ENCODE data around the gene HTR3A. TPM values are rescaled to one million over a fixed set of nuclear protein-coding genes. Genes with fewer than 3 reads are reported as not detected.

Gene HTR3A
- polyA plus RNA-seq, 4 donors: 0.06 to 5.7 TPM; not detected in 2

Other genes with a start within 250 kb of the HTR3A start
- 10 to 100 TPM in 1 of 4 donors, 1 to 10 TPM in 3; 6.2 to 15.1 (median 8.8) TPM for gene ZW10, start 201.4 kb upstream of the HTR3A start, polyA plus RNA-seq
- gene CLDN25, start 195.3 kb upstream of the HTR3A start, polyA plus RNA-seq: not detected
- gene USP28, start 99.5 kb upstream of the HTR3A start, polyA plus RNA-seq: 10 to 100 TPM in 1 of 4 donors, 1 to 10 TPM in 3; 5.1 to 28.9 (median 8.3) TPM
- gene HTR3B, start 70.3 kb upstream of the HTR3A start, polyA plus RNA-seq: under 1 TPM in 1 of 4 donors, not detected in 3; 0.39 TPM
- gene ZBTB16, start 84.6 kb downstream of the HTR3A start, polyA plus RNA-seq: 10 to 100 TPM in 2 of 4 donors, 1 to 10 TPM in 2; 1.5 to 32.4 (median 17.4) TPM

Data from small intestine (tissue), 4 donors.